SK-N-SH (cell line): Measurements from ENCODE around the gene ZNF692. TPM values are rescaled to one million over a fixed set of nuclear protein-coding genes. Genes with fewer than 3 reads are reported as not detected.

Experiments
- CTCF ChIA-PET: fragments of 300-600, 350-600 bp; formaldehyde crosslinking; extraction: SDS; loops from one replicate; lab custom pipeline; 2021; lab: Yijun Ruan, JAX
- POLR2A ChIA-PET: fragments of 350-600 bp; sonication (Branson Sonifier 250); formaldehyde crosslinking; extraction: SDS; loops from one replicate; lab custom pipeline; 2020; ENCODE audit warnings: antibody characterized with exemption, inconsistent platforms; lab: Yijun Ruan, JAX
- DNase-seq: peaks from one replicate; pipeline ENCODE4 v3.0.0; 2012
- H2AFZ ChIP-seq: fragments of 200-600 bp; sonication (generic); 2 replicates; pipeline ENCODE4 v1.8.1; 2016; ENCODE audit warnings: antibody characterized with exemption, mild to moderate bottlenecking, low read depth
- H3F3A ChIP-seq: fragments of 200-600 bp; sonication (generic); replicated peaks from 2 replicates; pipeline ENCODE3; 2016; ENCODE audit warnings: antibody characterized with exemption, mild to moderate bottlenecking; ENCODE audit not compliant: insufficient read depth
- H3K27ac ChIP-seq, 2 experiments: fragments of 200-500 bp in 1 of 2; fragments of 200-600 bp in 1 of 2; sonication (Bioruptor generic) in 1 of 2; sonication (generic), shearing (Covaris generic) in 1 of 2; 2 replicates each; pipeline versions ENCODE4 v1.5.1 to v1.6.1; 2014 to 2016; ENCODE audit warnings: low read depth in 2 of 2, inconsistent platforms in 1 of 2, low read length in 1 of 2, mild to moderate bottlenecking in 1 of 2, mixed read lengths in 1 of 2
- H3K27me3 ChIP-seq: fragments of 200-600 bp; sonication (generic), shearing (Covaris generic); 2 replicates; pipeline ENCODE4 v1.6.1; 2016; ENCODE audit warnings: mixed run types; ENCODE audit not compliant: insufficient read depth
- H3K36me3 ChIP-seq, 2 experiments: fragments of 200-500 bp in 1 of 2; fragments of 200-600 bp in 1 of 2; sonication (Bioruptor generic) in 1 of 2; sonication (generic) in 1 of 2; replicated peaks in 1 of 2; 2 replicates each; pipeline versions ENCODE3 to v1.5.1; 2014 to 2016; ENCODE audit warnings: low read length in 1 of 2, mild to moderate bottlenecking in 1 of 2; ENCODE audit not compliant: insufficient read depth in 2 of 2, control insufficient read depth in 1 of 2
- H3K4me1 ChIP-seq, 2 experiments: fragments of 200-500 bp in 1 of 2; fragments of 200-600 bp in 1 of 2; sonication (Bioruptor generic) in 1 of 2; sonication (generic), shearing (Covaris generic) in 1 of 2; 2 replicates each; pipeline versions ENCODE4 v1.5.1 to v1.6.1; 2014 to 2016; ENCODE audit warnings: low read depth in 1 of 2, low read length in 1 of 2, mixed run types in 1 of 2; ENCODE audit not compliant: insufficient read depth in 2 of 2, control insufficient read depth in 1 of 2
- H3K4me2 ChIP-seq: fragments of 200-600 bp; sonication (generic), shearing (Covaris generic); 2 replicates; pipeline ENCODE4 v1.6.1; 2017; ENCODE audit warnings: mixed run types
- H3K4me3 ChIP-seq, 2 experiments: fragments of 200-500 bp in 1 of 2; fragments of 200-600 bp in 1 of 2; sonication (Bioruptor generic) in 1 of 2; sonication (generic), shearing (Covaris generic) in 1 of 2; 2 replicates each; pipeline versions ENCODE4 v1.5.1 to v1.8.1; 2014 to 2016; ENCODE audit warnings: low read depth in 2 of 2, inconsistent platforms in 1 of 2, low read length in 1 of 2, mild to moderate bottlenecking in 1 of 2, mixed read lengths in 1 of 2, moderate library complexity in 1 of 2
- H3K79me2 ChIP-seq: fragments of 200-600 bp; sonication (generic); 2 replicates; pipeline ENCODE4 v1.8.1; 2017; ENCODE audit warnings: mild to moderate bottlenecking; ENCODE audit not compliant: insufficient read depth
- H3K9ac ChIP-seq: fragments of 200-600 bp; sonication (generic); 2 replicates; pipeline ENCODE4 v1.6.1; 2017; ENCODE audit warnings: mixed run types
- H3K9me2 ChIP-seq: fragments of 200-600 bp; sonication (generic); 2 replicates; pipeline ENCODE4 v1.6.1; 2017; ENCODE audit warnings: mixed run types
- H3K9me3 ChIP-seq: fragments of 200-600 bp; sonication (generic); 2 replicates; pipeline ENCODE4 v1.6.1; 2017; ENCODE audit warnings: mixed run types, mild to moderate bottlenecking, moderate library complexity
- H4K20me1 ChIP-seq: fragments of 200-600 bp; sonication (generic); 2 replicates; pipeline ENCODE4 v1.6.1; 2017; ENCODE audit warnings: mild to moderate bottlenecking, mixed run types; ENCODE audit not compliant: insufficient read depth
- CHD2 ChIP-seq: fragments of 150-350 bp; IDR thresholded peaks from 2 replicates; pipeline ENCODE4 v1.6.1; 2018; ENCODE audit warnings: low read length; ENCODE audit not compliant: partially characterized antibody
- ELF1 ChIP-seq: IDR thresholded peaks from 2 replicates; pipeline ENCODE4 v1.4.0; 2012
- EZH2phosphoT487 ChIP-seq: fragments of 200-600 bp; sonication (generic); IDR thresholded peaks from 2 replicates; pipeline ENCODE4 v1.6.1; 2017; ENCODE audit warnings: low read depth, mixed run types, mild to moderate bottlenecking, antibody characterized with exemption, moderate library complexity, borderline replicate concordance
- FOXJ3 ChIP-seq: sonication (generic); formaldehyde crosslinking; IDR thresholded peaks from 2 replicates; pipeline ENCODE4 v1.5.1; 2020; ENCODE audit warnings: mild to moderate bottlenecking, missing genetic modification reagents
- FOXM1 ChIP-seq: IDR thresholded peaks from 2 replicates; pipeline ENCODE4 v1.4.0; 2012; ENCODE audit warnings: low read depth, mild to moderate bottlenecking
- GATA2 ChIP-seq: sonication (generic); formaldehyde crosslinking; IDR thresholded peaks from 2 replicates; pipeline ENCODE4 v1.5.0; 2020; ENCODE audit warnings: mild to moderate bottlenecking, missing genetic modification reagents
- MEF2A ChIP-seq: IDR thresholded peaks from 2 replicates; pipeline ENCODE4 v1.4.0; 2012; ENCODE audit warnings: low read depth, borderline replicate concordance
- MXI1 ChIP-seq: IDR thresholded peaks from 2 replicates; pipeline ENCODE4 v1.6.1; 2012; ENCODE audit warnings: mild to moderate bottlenecking, low read depth, low read length, improper control_type of control experiment
- NFIC ChIP-seq: IDR thresholded peaks from 2 replicates; pipeline ENCODE4 v1.4.0; 2012; ENCODE audit warnings: borderline replicate concordance
- NRF1 ChIP-seq: IDR thresholded peaks from 2 replicates; pipeline ENCODE4 v1.6.1; 2012; ENCODE audit warnings: low read depth, mild to moderate bottlenecking, low read length
- RCOR1 ChIP-seq: fragments of 150-350 bp; IDR thresholded peaks from 2 replicates; pipeline ENCODE4 v1.6.1; 2017; ENCODE audit warnings: antibody characterized with exemption, low read length
- SIN3A ChIP-seq: IDR thresholded peaks from 2 replicates; pipeline ENCODE4 v1.6.1; 2012; ENCODE audit warnings: low read depth, mild to moderate bottlenecking, low read length, moderate library complexity, borderline replicate concordance
- TEAD4 ChIP-seq: IDR thresholded peaks from 2 replicates; pipeline ENCODE4 v1.4.0; 2012; ENCODE audit warnings: mild to moderate bottlenecking, borderline replicate concordance; ENCODE audit not compliant: insufficient read depth
- USF1 ChIP-seq: IDR thresholded peaks from 2 replicates; pipeline ENCODE4 v1.4.0; 2012; ENCODE audit warnings: low read depth, borderline replicate concordance
- YY1 ChIP-seq: IDR thresholded peaks from 2 replicates; pipeline ENCODE4 v1.4.0; 2012; ENCODE audit warnings: low read depth, mild to moderate bottlenecking
- WGBS: methylation state at CpG from one replicate; pipeline ENCODE4 v1.1.6; 2017; ENCODE audit warnings: low lambda C conversion rate; 5-methylcytosine and 5-hydroxymethylcytosine counted together
- polyA plus RNA-seq, 3 experiments: library from polyadenylated mRNA; depleted of rRNA; stranded (reverse); fragments of >200 nt; gene quantifications; 2 replicates each; pipeline ENCODE4 v1.2.3, GENCODE V29; 2012
- TF ChIP-seq, protein P1 (sequence below): fragments of 150-350 bp; IDR thresholded peaks from 2 replicates; pipeline ENCODE4 v1.6.1; 2016; ENCODE audit warnings: mild to moderate bottlenecking, low read depth, low read length
- TF ChIP-seq, protein P2 (sequence below): fragments of 200-600 bp; sonication (generic); IDR thresholded peaks from 2 replicates; pipeline ENCODE4 v1.6.1; 2017; ENCODE audit warnings: antibody characterized with exemption, mild to moderate bottlenecking, moderate library complexity
- TF ChIP-seq, protein P3 (sequence below): IDR thresholded peaks from 2 replicates; pipeline ENCODE4 v1.6.1; 2012; ENCODE audit warnings: mild to moderate bottlenecking, low read depth, low read length, moderate library complexity

ZNF692 gene
- polyA plus RNA-seq, 1 of the 3 experiments (the other 2 are of a cell fraction), result 47.0 TPM

GRCh38 chr1:248872752-248873408 is 14.0 kb upstream of the ZNF692 start:
- peak overlapping the region; percentile 95 for H3K4me2 ChIP-seq

More at GRCh38 chr1:248872752-248873408, 14.0 kb upstream of the ZNF692 start:
- H3K4me3 ChIP-seq, result peak overlapping the region; percentile 77 to 99
- WGBS, result 2% methylated on average over 31 of the region's 31 CpGs
- H3K27me3 ChIP-seq, result no peaks in the 10 kb centered on the region
- POLR2A ChIA-PET, result interaction anchor here (1.2 to 3.1 kb wide), 4 partner anchors 9 to 47 kb away, joined by 3 to 18 read pairs (median 7); partner anchors contain the start of genes SH3BP5L, ZNF672 and ZNF692
- no peaks in the 10 kb centered on the region for H3K79me2 ChIP-seq
- H2AFZ ChIP-seq, result peak overlapping the region; percentile 98
- H3K9ac ChIP-seq, result peak overlapping the region; percentile 97
- no peaks in the 10 kb centered on the region for H3K36me3 ChIP-seq
- H3K4me1 ChIP-seq, result peaks cover 0 to 5% of the 10 kb centered on the region in 2 experiments; a peak in 2 of 4 replicates
- H3F3A ChIP-seq, result peaks cover 38% of the 10 kb centered on the region
- TF ChIP-seq TEAD4 (no peak), ELF1 (no peak), USF1 (no peak), FOXJ3 (peak; percentile 16; the same call in 1 of the 2 replicates), RCOR1 (no peak), MEF2A (no peak), EZH2phosphoT487 (no peak), CHD2 (no peak), SIN3A (no peak; the same call in 1 of the 2 replicates), YY1 (no peak), NFIC (no peak), FOXM1 (no peak), NRF1 (no peak), MXI1 (peak; percentile 55; the same call in 1 of the 2 replicates), GATA2 (CRISPR knock-in tag) (peak; percentile 71; the same call in 1 of the 2 replicates)
- TF ChIP-seq, protein P1, sequence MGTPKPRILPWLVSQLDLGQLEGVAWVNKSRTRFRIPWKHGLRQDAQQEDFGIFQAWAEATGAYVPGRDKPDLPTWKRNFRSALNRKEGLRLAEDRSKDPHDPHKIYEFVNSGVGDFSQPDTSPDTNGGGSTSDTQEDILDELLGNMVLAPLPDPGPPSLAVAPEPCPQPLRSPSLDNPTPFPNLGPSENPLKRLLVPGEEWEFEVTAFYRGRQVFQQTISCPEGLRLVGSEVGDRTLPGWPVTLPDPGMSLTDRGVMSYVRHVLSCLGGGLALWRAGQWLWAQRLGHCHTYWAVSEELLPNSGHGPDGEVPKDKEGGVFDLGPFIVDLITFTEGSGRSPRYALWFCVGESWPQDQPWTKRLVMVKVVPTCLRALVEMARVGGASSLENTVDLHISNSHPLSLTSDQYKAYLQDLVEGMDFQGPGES, result no peak
- TF ChIP-seq, protein P2, sequence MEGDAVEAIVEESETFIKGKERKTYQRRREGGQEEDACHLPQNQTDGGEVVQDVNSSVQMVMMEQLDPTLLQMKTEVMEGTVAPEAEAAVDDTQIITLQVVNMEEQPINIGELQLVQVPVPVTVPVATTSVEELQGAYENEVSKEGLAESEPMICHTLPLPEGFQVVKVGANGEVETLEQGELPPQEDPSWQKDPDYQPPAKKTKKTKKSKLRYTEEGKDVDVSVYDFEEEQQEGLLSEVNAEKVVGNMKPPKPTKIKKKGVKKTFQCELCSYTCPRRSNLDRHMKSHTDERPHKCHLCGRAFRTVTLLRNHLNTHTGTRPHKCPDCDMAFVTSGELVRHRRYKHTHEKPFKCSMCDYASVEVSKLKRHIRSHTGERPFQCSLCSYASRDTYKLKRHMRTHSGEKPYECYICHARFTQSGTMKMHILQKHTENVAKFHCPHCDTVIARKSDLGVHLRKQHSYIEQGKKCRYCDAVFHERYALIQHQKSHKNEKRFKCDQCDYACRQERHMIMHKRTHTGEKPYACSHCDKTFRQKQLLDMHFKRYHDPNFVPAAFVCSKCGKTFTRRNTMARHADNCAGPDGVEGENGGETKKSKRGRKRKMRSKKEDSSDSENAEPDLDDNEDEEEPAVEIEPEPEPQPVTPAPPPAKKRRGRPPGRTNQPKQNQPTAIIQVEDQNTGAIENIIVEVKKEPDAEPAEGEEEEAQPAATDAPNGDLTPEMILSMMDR, result no peak
- TF ChIP-seq, protein P3, sequence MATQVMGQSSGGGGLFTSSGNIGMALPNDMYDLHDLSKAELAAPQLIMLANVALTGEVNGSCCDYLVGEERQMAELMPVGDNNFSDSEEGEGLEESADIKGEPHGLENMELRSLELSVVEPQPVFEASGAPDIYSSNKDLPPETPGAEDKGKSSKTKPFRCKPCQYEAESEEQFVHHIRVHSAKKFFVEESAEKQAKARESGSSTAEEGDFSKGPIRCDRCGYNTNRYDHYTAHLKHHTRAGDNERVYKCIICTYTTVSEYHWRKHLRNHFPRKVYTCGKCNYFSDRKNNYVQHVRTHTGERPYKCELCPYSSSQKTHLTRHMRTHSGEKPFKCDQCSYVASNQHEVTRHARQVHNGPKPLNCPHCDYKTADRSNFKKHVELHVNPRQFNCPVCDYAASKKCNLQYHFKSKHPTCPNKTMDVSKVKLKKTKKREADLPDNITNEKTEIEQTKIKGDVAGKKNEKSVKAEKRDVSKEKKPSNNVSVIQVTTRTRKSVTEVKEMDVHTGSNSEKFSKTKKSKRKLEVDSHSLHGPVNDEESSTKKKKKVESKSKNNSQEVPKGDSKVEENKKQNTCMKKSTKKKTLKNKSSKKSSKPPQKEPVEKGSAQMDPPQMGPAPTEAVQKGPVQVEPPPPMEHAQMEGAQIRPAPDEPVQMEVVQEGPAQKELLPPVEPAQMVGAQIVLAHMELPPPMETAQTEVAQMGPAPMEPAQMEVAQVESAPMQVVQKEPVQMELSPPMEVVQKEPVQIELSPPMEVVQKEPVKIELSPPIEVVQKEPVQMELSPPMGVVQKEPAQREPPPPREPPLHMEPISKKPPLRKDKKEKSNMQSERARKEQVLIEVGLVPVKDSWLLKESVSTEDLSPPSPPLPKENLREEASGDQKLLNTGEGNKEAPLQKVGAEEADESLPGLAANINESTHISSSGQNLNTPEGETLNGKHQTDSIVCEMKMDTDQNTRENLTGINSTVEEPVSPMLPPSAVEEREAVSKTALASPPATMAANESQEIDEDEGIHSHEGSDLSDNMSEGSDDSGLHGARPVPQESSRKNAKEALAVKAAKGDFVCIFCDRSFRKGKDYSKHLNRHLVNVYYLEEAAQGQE, result no peak
- H3K27ac ChIP-seq, result peak overlapping the region; percentile 93 to 99
- DNase-seq, result peak; percentile 68
- CTCF ChIA-PET, result interaction anchor here (0.6 to 4.3 kb wide), 6 partner anchors 9 to 1673 kb away, joined by 3 to 19 read pairs (median 5); partner anchors contain the start of genes PGBD2 and ZNF692
- H3K9me3 ChIP-seq, result no peaks in the 10 kb centered on the region
- no peaks in the 10 kb centered on the region; the same call in 1 of the 2 replicates for H4K20me1 ChIP-seq
- H3K9me2 ChIP-seq, result no peaks in the 10 kb centered on the region
